Activated CD8-positive, alpha-beta memory T cell treated with anti-CD3 and anti-CD28 coated beads, Interleukin-2, amount 50 U/mL, for 24 hours (primary cell): ENCODE data around the gene MROH9.

Source experiments
- DNase-seq: peaks from one replicate; pipeline ENCODE4 v3.0.0-alpha.2; 2020; ENCODE audit errors: extremely low read depth

Gene MROH9

DNA sequence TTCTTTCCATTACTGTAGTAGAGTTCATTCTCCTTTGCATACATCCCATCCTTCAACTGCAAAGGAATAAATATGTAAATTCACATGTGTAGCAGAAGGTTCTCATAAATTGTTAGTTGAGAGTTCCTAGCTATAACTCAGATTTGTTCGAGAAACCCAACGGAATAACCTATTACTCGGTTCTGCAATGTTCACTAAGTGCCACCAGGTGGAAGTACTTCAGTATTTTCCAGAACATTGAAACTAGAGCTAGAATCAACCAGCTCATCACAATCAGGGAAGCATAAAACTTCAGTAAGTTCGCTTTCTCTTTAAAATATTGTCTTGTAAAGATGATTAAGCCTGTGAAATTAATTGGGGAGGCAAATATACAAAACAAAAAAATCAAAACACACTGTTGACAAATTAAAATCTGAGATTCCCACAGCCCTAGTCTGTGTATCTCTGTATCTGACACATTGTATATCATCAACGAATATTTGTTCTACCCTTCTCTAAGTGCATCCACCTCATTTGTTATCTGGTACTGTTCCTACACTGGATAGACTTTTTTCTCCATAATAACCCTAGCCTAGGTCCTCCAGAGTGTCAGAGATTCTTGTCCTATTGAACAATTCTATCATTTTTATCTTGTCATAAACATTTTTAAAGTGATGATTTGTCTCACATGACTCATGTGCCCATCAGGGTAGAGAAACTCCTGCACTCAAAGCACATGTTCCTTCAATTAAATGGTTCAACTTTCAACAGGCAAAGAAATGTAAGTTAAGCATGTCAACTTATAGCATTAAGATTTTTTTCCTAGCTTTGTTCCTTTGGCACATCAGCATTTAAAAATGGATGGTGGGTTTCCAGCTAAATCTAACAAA lies 31.9 kb downstream of the MROH9 start:
- no peak for DNase-seq

DNA sequence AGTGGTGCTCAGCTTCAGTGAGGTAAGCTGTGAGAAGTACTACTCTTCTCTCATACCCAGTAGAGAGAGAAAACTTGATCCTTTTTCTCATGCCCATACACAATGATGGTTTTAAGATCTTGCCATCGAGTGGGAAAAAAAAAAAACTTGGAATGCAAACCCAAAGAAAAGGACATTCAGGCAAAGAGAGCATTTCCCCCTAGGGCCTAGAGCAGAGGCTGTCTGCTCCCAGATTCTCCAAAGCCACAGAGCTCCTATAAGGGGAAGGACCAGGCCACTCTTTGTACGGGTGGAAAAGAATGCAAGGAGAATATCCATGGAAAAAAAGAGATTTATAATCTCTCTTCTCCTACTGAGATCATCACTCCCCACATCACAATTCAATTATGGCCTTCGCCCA lies 34.9 kb downstream of the MROH9 start:
- DNase-seq = no peak

DNA sequence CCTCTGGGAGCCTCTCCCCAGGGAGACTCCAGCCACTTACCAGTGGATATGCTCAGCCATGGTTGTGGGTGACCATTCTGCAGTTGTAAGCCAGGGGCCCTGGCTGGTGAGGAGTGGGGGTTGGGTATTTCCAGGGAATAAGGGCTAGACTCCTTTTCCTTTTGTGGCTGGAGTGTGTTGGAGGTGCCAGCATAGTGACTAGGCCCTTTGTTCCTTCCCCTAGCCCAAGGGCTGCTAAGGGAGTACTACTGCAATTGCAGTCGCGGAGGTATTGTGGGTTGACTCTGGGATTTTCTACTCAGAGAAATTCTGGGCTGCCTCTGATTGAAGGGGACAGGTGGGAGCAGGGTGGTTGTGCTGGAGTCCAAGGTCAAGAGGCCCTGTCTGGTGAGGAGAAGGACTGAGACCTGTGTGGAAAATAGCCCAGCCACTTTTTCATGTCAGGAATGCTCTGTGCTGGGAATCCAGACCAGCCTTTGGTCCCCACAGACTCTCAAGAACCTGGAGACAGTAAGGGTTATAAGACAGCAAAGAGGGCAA lies 43.1 kb downstream of the MROH9 start:
- DNase-seq = no peak

DNA sequence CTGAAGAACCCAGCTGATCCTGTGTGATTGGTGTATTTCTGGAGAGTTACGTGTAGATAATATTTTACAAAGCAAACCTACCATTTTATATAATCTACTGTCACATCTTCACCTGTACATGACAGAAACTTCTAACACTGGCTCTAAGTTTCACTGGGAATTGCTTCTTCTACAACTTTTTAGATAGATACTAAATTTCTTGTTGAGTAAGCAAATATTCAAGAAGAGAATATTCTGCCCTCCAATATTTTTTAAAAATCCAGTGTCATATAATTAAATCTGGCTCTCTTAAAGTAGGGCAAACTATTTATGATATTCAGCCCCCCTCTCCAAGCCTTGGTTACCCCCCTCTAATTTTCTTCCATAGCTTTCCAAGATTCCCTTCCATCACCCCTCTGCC lies 50.1 kb downstream of the MROH9 start:
- DNase-seq = no peak

DNA sequence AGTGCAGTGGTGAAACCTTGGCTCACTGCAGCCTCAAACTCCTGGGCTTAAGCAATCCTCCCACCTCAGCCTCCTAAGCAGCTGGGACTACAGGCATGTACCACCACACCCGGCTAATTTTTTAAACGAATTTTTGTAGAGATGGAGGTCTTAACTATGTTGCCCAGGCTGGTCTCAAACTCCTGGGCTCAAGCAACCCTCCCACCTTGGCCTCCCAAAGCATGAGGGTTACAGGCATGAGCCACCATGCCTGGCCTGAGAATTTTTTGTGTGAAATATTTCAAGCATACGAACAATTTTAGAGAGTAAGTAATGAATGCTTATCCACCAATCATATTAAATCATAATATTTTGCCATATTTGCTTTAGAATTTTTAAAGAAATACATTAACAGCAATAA lies 51.6 kb downstream of the MROH9 start:
- DNase-seq = no peak

DNA sequence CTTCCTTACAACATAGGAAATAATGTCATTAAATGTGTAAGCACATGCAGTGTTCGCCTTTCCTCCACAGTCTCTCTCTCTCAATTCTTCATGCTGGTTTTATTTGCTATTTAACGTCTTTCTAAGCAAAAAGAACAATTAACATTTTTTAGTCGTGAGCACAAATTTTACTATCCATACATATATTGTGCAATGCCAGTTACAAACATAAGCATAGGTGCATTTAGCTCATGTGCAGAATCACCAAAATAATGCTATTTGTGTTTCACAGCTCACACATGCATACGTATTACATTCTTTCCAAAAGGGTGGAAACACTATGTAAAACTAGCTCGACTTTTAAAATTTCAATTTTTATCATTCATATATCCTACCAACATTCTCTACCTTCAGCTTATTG lies 52.1 kb downstream of the MROH9 start:
- DNase-seq = no peak

DNA sequence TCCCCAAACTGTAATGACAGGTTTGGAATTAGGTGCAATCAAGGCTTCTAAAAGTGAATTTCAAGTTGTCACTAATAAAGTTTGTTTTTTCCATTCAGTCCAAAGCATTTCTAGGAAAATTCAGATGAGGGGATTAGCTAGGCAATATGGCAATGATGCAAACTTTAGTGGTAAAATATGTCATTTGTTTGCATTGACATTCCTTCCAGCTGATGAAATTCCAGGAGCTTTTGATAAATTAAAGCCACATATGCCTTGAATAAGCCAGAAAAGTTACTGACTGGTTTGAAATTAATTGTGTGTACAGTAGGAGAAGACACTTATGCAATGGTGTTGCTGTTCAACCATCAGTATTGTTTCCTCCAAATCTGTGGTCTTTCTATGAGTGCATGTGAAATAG lies 57.8 kb downstream of the MROH9 start:
- DNase-seq = no peak

DNA sequence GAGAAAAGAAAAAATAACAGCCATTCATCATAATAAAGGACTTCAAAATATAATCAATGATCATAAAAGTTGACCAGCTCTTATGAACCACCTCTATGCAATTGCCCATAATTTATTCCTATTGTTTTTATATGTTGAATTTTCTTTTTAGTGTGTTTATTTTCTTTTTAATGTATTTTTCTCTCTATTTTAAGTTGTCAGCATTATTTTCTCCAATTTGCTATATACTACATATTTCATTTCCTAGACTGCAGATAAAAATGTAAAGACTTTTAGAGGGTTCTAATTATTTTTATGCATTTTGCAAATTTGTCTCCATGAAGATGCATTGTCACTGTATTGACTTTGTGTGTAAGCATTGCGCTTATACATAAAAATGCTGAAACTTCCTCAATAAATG lies 58.4 kb downstream of the MROH9 start:
- DNase-seq = no peak

DNA sequence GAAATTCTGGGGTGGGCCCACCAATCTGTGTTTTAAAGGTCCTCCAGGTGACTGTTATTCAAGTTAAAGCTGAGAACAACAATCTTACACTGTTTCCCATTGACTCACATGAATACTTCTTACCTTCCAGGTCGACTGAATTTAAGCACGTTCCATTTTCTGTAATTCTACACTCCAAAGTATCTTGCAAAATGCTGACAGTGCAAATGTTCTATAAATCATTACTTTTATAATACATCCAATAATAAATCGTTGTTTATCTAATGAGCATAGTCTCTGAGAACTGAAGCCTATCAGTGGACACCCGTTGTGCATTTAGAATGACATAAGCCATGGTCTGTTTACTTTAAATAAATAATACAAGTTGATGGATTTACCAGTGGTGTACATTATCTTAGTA lies 79.5 kb downstream of the MROH9 start:
- no peak for DNase-seq

DNA sequence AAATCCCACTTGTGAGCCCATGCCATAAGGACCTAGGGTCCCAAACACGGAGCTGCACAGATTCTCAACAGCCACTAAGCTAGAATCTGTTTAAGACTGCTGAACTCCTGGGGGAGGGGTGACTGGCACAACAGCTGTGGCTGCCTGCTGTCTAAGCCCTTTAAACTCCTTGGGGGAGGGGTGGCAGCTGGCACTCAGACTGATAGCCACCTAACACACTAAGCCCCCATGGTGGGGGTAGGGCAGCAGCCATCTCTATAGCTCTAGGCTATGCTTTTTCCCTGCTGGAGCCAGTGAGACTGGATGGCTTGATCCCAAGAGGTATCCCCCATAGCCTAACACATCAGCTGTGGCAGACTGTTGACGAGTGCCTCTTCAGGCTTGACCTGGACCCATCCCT lies 82.1 kb downstream of the MROH9 start:
- DNase-seq = no peak

DNA sequence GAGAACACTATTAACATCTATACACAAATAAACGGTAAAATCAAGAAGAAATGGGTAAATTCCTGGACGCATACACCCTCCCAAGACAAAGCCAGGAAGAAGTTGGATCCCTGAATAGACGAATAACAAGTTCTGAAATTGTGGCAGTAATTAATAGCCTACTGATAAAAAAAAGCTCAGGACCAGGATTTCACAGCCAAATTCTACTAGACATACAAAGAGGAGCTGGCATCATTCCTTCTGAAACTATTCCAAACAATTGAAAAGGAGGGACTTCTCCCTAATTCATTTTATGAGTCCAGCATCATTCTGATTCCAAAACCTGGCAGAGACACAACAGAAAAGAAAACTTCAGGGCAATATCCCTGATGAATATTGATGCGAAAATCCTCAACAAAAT lies 84.6 kb downstream of the MROH9 start:
- no peak for DNase-seq

DNA sequence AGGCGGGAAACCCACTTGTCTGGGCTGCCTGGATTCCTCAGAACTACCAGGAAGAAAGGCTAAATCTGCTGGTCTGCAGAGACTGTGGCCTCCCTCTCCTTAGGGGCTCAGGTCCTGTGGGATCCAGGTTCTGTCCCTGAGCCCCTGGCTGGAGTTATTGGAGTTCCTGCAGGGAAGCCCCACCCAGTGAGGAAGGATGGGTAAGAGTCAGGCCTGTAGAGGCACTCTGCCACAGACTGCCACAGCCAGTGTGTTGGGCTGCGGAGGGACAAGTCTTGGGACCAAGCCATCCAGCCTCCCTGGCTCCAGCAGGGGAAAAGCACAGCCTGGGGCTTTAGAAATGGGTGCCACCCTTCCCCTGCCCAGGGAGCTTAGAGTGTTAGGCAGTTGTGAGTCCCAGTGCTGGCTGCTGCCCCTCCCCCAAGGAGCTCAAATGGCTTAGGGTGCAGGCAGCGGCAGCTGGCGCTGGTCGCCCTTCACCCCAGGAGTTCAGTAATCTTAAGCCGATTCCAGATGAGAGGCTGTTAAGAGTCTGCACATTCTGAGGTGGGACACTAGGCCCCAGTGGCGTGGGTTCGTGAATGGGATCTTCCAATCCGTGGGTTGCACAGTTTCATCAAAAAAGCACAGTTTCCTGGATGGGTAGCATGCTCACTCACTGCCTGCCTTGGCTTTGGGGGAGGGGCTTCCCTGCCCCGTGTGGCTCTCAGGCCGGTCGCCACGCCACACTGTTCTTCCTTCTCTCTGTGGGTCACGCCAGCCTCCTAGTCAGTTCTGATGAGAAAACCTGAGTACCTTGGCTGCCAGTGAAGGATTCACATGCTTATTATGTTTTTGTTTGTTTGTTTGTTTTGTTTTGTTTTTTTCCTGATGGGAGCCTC lies 97.7 kb downstream of the MROH9 start:
- no peak for DNase-seq

DNA sequence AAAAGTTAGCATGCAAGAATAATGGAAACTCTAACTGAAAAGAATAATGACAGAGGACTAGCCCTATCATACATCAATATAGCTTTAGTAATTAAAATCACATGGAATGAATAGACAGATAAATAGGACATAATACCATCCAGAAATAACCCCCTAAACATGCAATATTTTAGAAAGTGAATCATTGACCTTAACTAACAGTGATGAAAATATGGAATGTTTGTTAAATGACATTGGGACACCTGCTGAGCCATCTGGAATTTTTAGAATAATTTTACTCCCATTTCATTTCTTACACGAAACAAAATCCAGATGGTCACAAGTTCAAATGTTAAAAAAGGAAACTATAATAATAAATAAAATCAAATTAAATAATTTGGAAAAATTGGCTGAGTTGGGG lies 102.3 kb downstream of the MROH9 start:
- DNase-seq = no peak

DNA sequence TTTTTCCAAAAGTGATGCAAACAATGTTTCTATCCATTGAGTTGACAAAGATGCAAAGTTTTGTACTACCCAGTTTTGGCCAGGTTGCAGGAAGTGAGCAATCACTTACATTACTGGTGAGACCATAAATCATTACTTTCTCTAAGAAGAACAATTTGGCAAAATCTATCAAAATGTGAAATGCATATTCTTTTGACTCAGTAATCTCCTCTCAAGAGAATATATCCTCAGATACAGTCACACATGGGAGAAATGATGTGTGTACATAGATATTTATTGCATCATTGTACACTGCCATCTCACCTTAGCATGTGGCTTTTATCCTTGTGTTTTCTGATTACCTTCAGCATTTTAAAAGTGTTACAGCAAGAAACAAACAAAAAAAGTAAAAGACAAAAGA lies 103.0 kb downstream of the MROH9 start:
- DNase-seq = no peak

DNA sequence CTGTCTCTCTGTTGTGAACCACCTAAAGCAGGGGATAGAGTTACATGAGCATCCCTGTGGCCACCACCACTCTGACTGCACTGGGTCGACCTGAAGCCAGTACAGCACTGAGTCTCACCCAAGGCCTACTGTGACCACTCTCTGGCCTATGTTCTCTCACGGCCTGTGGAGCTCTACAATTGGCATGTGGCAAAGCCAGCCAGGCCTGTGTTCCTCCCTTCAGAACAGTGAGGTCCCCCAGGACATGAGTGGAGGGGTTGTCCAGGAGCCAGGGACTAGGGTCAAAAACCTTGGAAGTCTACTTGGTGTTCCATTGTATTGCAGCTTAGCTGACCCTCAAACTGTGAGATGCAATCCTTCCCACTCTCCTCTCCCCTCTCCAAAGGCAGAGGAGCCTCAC lies 112.7 kb downstream of the MROH9 start:
- DNase-seq = no peak

DNA sequence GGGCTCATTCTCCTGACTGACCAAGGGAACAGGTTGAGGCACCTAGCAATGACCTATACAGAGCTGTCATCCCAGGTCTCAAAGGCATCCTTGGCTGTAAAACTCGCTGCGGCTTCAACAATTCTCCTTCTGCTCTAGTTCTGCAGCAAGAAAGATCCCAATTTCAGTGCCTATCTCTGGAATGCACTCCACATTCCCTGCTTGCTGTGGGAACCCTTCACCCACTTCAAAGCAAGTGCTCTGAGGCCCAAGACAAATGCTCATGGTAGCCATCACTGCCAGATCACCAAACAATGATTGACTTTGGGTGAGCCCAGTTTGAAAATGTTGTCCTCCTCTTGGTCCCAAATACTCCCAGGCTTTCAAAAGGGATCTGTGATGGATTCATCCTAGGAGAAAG lies 117.6 kb downstream of the MROH9 start:
- DNase-seq = no peak

DNA sequence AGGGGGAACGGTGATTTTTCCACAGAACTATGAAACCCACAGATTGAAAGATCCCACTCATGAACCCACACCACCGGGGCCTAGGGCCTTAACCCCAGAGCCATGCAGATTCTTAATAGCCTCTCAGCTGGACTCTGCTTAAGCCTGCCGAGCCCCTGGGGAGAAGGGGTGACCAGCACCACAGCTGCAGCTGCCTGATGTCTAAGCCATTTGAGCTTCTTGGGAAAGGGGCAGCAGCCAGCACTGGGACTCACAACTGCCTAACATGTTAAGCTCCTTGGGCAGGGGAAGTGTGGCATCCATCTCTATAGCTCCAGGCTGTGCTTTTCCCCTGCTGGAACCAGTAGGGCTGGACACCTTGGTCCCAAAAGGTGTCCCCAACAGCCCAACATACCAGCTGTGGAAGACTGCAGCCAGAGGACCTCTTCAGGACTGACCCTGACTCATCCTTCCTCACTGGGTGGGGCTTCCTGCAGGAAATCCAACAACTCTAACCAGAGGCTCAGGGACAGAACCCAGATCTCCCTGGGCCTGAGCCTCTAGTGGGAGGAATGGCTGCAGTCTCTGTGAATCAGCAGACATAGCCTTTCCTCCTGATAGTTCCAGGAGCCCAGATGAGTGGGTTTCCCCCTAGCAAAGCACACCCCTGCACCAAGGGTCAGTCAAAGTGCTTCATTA lies 120.8 kb downstream of the MROH9 start:
- no peak for DNase-seq

DNA sequence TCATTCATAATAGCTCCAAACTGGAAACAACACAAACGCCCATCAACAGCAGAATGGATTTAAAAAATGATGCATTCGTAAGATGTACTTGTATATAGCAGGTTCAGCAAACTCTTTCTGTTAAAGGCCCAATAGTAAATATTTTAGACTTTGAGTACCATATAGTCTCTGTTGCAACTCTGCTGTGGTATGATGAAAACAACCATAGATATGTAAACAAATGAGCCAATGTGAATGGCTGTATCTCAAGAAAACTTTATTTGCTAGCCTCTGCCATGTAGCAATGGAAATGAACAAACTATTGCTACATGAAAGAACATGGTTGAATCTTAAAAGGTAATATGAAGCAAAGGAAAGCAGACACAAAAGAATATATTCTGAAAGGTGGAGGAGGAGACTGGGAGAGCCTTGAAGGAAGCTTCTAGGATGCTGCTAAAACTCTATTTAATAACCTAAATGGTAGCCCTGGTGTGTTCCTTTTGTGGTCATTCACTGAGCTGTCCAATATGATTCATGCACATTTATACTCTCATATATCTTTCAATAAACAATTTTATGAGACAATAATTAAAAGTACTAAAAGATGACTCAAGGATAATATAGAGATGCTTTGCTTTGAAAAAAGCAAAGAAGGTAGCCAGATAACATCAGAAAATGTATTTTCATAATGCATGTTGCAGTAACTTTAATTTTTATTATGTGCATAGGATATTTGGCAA lies 126.2 kb downstream of the MROH9 start:
- no peak for DNase-seq

DNA sequence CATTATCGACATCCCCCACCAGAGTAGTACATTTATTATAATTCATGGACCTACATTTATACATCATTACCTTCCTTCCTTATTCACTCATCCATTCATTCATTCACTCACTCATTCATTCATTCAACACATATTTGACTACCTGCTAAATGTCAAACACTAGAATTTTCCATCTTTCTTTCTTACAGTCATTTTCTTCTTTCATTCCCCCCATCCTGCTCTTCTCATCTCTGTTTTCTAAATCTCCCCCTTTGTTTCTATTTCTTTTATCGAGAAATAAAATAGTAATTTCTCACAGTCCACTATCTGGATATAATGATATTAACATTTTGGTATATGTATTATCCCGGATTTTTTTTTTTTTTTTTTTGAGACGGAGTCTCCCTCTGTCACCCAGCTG lies 127.6 kb downstream of the MROH9 start:
- no peak for DNase-seq

DNA sequence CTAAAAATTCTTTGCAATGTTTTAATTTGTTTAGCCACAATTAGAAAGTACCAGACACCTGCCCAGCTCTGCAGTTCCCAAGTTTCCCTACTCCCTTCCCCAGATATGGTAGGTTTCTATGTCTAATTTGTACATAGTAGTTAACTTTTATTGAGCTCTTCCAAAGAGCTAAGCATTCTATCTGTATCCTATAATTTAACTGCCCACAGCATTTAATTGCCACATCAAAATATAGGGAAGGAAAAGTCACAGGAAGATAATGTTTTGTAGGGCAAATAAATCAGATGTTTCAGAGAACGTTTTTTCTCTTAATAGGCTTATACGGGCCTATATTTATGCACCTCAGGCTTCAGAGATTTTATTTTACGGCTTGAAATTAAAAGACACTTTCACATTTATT lies 139.7 kb downstream of the MROH9 start:
- no peak for DNase-seq

DNA sequence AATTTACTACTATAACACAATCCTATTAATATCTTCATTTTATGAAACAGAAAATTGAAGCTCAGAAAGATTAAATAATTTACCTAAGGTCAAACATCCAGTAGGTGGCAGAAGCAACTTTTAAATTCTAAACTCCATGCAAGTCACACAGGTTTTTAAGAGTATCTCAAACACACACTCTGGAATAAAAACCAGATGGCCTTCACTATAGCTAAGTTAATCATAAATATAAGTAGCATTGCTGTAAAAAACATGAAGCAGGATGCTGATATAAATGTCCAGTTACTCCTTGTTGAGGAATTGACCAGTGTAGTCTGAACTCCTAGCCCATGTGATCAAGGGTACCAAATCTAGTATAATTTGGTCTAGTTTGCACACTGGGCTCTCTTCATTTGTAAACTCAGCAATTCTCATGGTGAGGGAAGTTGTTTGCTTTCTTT lies 146.0 kb downstream of the MROH9 start:
- DNase-seq = no peak
